GM10847 (cell line): ENCODE results near the gene C1orf174.
A peak's percentile ranks its signal among the peaks of the same experiment; 100 is the strongest.

Source experiments
- POLR2A ChIP-seq: IDR thresholded peaks from 2 replicates; pipeline ENCODE4 v1.6.1; 2011; ENCODE audit not compliant: insufficient read length; ENCODE audit errors: extremely low read depth

The C1orf174 gene

GRCh38 chr1:3900150-3900968, at the start of gene C1orf174:
Gene C1orf174 (minus strand): TSS chr1:3900272. CDS start chr1:3900186, 86 bp downstream.
- TF ChIP-seq POLR2A, result peak; percentile 73

DNA sequence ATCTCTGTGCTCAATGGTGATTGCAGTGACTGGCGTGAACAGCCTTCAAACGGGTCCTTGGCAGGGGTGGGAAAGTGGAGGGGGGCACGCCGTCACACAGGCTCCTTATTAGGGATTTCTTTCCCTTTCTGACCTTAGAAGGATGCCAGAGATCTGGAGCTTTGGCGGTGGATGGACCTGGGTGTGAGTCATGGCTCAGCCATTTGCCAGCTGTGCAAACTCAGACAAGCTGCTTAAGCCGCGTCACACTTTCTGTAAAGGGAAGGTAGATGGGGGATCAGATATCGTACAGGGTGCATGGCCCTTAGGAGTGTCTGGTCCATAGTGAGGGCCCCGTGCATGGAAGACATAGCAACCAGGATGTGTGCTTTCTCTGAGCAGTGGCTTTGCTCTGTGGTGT, 48.3 kb upstream of the C1orf174 start:
- no peak for TF ChIP-seq POLR2A

- TF ChIP-seq POLR2A, result no peak
Measured at GRCh38 chr1:3945916-3946840, 46.1 kb upstream of the C1orf174 start.

DNA sequence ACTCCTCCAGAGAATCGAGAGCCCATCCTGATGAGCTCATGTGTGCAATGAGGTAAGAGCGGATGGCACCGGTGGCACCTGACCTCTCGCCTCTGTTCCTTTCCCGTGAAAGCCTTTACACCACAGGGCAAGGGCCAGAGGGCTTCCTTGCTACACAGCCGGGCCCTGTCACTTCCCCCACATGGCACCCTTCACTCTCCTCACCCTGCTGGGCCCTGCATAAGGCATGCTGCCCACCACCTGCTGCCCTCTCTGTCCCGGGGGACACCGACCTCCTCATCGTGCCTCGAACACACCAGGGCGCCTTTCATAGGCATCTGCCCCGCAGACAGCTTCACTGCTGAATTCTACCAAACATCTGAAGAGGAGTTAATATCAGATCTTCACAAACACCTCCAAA, 45.1 kb upstream of the C1orf174 start:
- no peak for TF ChIP-seq POLR2A

GRCh38 chr1:3944578-3945125, 44.6 kb upstream of the C1orf174 start:
- no peak for TF ChIP-seq POLR2A

DNA sequence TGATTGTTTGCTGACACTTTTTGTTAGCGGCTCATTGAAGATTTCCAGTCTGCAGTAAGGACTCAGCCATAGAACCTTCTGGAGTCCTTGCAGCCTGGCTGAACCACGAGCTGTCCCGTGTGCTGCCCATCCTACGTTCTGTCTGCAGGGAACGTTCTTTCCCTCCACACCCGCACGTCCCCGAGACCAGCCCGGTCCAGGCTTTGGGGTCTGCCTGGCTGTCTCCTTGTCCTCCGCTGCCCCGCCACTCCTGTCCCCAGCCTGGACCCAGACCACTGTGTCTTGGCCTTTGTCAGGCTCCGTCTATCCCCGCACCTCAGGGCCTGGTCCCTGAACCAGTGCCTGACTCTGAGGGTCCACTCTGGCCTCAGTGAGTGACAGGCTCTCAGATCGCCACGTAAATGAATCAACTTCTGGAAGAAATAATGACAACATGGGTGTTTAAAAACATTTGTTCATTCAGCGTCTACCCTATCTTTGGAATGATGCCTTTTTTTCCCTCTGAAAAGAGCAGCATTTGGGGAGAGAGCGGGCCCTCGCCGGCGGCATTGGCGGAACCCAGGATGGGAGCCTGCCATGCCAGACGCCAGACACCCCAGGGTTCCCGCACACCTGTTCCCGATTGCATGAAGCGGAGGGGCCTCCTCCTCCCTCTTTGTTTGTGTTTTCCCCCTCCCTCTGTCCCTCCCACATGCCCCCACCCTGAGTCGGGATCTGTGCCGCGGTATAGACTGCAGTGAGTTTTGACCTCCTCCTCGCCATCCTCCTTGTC, 43.9 kb upstream of the C1orf174 start:
- TF ChIP-seq POLR2A, result no peak

DNA sequence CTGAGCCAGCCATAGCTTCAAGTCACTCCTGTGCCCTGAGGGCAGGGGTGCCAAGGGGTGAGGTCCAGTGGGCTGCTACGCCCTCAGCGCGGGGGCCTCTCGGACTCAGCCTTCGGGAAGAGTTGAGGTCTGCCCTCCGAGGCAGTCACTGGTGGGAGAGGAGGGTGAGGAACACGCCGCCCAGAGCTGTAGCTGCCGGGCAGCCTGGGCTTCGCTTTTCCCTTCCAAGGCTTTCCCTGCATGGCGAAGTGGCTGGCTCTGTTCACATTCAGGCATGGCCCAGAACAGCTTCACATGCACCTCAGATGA, 43.0 kb upstream of the C1orf174 start:
- no peak for TF ChIP-seq POLR2A

- no peak for TF ChIP-seq POLR2A
Measured at GRCh38 chr1:3942416-3943122, 42.5 kb upstream of the C1orf174 start.

GRCh38 chr1:3940754-3941345, 40.8 kb upstream of the C1orf174 start:
- TF ChIP-seq POLR2A, result no peak

- TF ChIP-seq POLR2A, result no peak
Measured at GRCh38 chr1:3940081-3940753, 40.1 kb upstream of the C1orf174 start.

GRCh38 chr1:3939242-3940080, 39.4 kb upstream of the C1orf174 start:
- TF ChIP-seq POLR2A, result no peak

DNA sequence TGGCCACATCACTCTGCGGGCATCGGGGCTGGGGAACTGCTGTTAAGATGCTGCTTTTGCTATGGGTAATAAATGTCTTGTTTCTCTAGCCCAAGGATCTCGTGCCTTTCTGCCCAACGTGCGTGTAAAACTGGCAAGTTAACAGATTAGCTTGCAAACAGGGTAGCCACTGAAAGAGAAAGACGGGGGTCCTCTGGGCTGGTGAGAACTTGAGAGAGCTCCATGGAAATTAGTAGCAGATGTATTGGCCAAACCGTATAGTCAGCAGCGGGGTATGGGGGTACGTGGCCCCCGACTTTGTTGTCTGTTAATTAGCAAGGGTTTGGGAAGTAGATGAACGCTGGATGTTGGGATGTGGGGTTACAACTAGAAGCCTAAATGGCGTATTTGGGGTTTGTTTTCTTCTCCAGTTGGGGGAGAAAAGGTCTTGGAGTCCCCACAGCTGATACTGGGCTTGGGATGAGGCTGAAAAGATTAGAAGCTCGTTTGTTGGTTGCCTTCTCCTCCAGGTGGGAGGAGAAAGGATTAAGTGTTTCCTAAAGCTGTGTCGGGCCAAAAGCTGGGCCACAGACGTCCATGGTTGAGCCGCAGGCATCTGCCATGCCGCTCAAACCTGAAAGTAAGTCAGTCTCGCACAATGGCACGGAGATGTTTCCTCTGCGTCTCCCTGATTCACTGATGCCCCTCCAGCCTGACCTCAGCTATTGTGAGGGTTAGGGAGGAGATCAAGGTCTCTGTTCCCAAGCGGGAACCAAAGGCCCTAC, 32.3 kb upstream of the C1orf174 start:
- TF ChIP-seq POLR2A, result no peak
